IPS-20b (cell line): ENCODE measurements around the gene CPNE8.
"Not testable (repeated sequence)": the region's sequence is repeated elsewhere in the genome, so short reads cannot be mapped to it uniquely, and the experiment has no call there.

Experiments
- H3K27ac ChIP-seq: one replicate; pipeline ENCODE4 v1.5.1; 2013; ENCODE audit warnings: low read length
- H3K27me3 ChIP-seq: 2 replicates; pipeline ENCODE4 v1.6.1; 2013; ENCODE audit warnings: mild to moderate bottlenecking, low read length, inconsistent platforms; ENCODE audit not compliant: insufficient read depth
- H3K36me3 ChIP-seq: 2 replicates; pipeline ENCODE4 v1.6.1; 2013; ENCODE audit warnings: low read depth, mild to moderate bottlenecking, inconsistent platforms, low read length, moderate library complexity; ENCODE audit not compliant: insufficient read depth
- H3K4me1 ChIP-seq: 2 replicates; pipeline ENCODE4 v1.6.1; 2013; ENCODE audit warnings: mild to moderate bottlenecking, control low read depth, inconsistent platforms, low read length, moderate library complexity; ENCODE audit not compliant: insufficient read depth
- H3K4me3 ChIP-seq: 2 replicates; pipeline ENCODE4 v1.5.1; 2013; ENCODE audit warnings: mild to moderate bottlenecking, low read length, inconsistent platforms
- H3K9ac ChIP-seq: 2 replicates; pipeline ENCODE4 v1.6.1; 2013; ENCODE audit warnings: low read depth, mild to moderate bottlenecking, inconsistent platforms, low read length, moderate library complexity
- H3K9me3 ChIP-seq: 2 replicates; pipeline ENCODE4 v1.6.1; 2013; ENCODE audit warnings: mild to moderate bottlenecking, low read depth, low read length, inconsistent platforms; ENCODE audit not compliant: insufficient read depth

The CPNE8 gene

GRCh38 chr12:38761636-38762342, 143.6 kb downstream of the CPNE8 start:
- H3K4me1 ChIP-seq, result peaks cover 5% of the 10 kb centered on the region; the same call in 1 of the 2 replicates
- H3K9me3 ChIP-seq, result no peaks in the 10 kb centered on the region
- no peak overlapping the region for H3K9ac ChIP-seq
- no peak overlapping the region for H3K27ac ChIP-seq
- H3K4me3 ChIP-seq, result no peak overlapping the region
- no peaks in the 10 kb centered on the region for H3K36me3 ChIP-seq
- H3K27me3 ChIP-seq, result no peaks in the 10 kb centered on the region

- no peaks in the 10 kb centered on the region for H3K36me3 ChIP-seq
- H3K4me1 ChIP-seq, result peaks cover 5% of the 10 kb centered on the region; the same call in 1 of the 2 replicates
- no peaks in the 10 kb centered on the region for H3K9me3 ChIP-seq
- no peak overlapping the region for H3K27ac ChIP-seq
- no peaks in the 10 kb centered on the region for H3K27me3 ChIP-seq
- no peak overlapping the region for H3K9ac ChIP-seq
- H3K4me3 ChIP-seq, result no peak overlapping the region
Observed at GRCh38 chr12:38761111-38761510, 144.3 kb downstream of the CPNE8 start.

- Histone ChIP-seq H3K4me3 (no peak overlapping the region), H3K9me3 (no peaks in the 10 kb centered on the region), H3K9ac (no peak overlapping the region), H3K4me1 (peaks cover 5% of the 10 kb centered on the region; the same call in 1 of the 2 replicates), H3K27ac (no peak overlapping the region), H3K36me3 (no peaks in the 10 kb centered on the region), H3K27me3 (no peaks in the 10 kb centered on the region)
Observed at GRCh38 chr12:38759621-38760020, 145.8 kb downstream of the CPNE8 start.

GRCh38 chr12:38746744-38747143, 158.6 kb downstream of the CPNE8 start:
- Histone ChIP-seq H3K9me3 (no peaks in the 10 kb centered on the region), H3K9ac (no peak overlapping the region), H3K27ac (no peak overlapping the region), H3K4me3 (no peak overlapping the region), H3K4me1 (peaks cover 9% of the 10 kb centered on the region; the same call in 1 of the 2 replicates), H3K36me3 (no peaks in the 10 kb centered on the region), H3K27me3 (no peaks in the 10 kb centered on the region)

GRCh38 chr12:38745601-38746000, 159.8 kb downstream of the CPNE8 start:
- Histone ChIP-seq H3K36me3 (no peaks in the 10 kb centered on the region), H3K27ac (no peak overlapping the region), H3K9me3 (no peaks in the 10 kb centered on the region), H3K4me3 (no peak overlapping the region), H3K4me1 (peaks cover 9% of the 10 kb centered on the region; the same call in 1 of the 2 replicates), H3K27me3 (no peaks in the 10 kb centered on the region), H3K9ac (no peak overlapping the region)

- no peaks in the 10 kb centered on the region for H3K9me3 ChIP-seq
- peaks cover 9% of the 10 kb centered on the region; the same call in 1 of the 2 replicates for H3K4me1 ChIP-seq
- H3K4me3 ChIP-seq, result no peak overlapping the region
- H3K27ac ChIP-seq, result no peak overlapping the region
- H3K27me3 ChIP-seq, result no peaks in the 10 kb centered on the region
- H3K9ac ChIP-seq, result no peak overlapping the region
- H3K36me3 ChIP-seq, result no peaks in the 10 kb centered on the region
Observed at GRCh38 chr12:38744041-38744440, 161.3 kb downstream of the CPNE8 start.

- not testable (repeated sequence) for H3K9ac ChIP-seq, H3K27me3 ChIP-seq, H3K36me3 ChIP-seq, H3K9me3 ChIP-seq, H3K27ac ChIP-seq, H3K4me3 ChIP-seq, H3K4me1 ChIP-seq
Observed at GRCh38 chr12:38742496-38742895, 162.9 kb downstream of the CPNE8 start.

- H3K4me3 ChIP-seq, result no peak overlapping the region
- H3K9ac ChIP-seq, result no peak overlapping the region
- no peaks in the 10 kb centered on the region for H3K27me3 ChIP-seq
- H3K4me1 ChIP-seq, result no peaks in the 10 kb centered on the region
- no peaks in the 10 kb centered on the region for H3K36me3 ChIP-seq
- H3K9me3 ChIP-seq, result no peaks in the 10 kb centered on the region
- no peak overlapping the region for H3K27ac ChIP-seq
Observed at GRCh38 chr12:38736821-38737220, 168.6 kb downstream of the CPNE8 start.

- Histone ChIP-seq H3K27me3 (no peaks in the 10 kb centered on the region), H3K36me3 (no peaks in the 10 kb centered on the region), H3K9me3 (no peaks in the 10 kb centered on the region), H3K4me1 (no peaks in the 10 kb centered on the region), H3K4me3 (no peak overlapping the region), H3K9ac (no peak overlapping the region), H3K27ac (no peak overlapping the region)
Observed at GRCh38 chr12:38732761-38733160, 172.6 kb downstream of the CPNE8 start.

GRCh38 chr12:38728894-38729293, 176.5 kb downstream of the CPNE8 start:
- no peaks in the 10 kb centered on the region for H3K9me3 ChIP-seq
- no peak overlapping the region for H3K4me3 ChIP-seq
- H3K9ac ChIP-seq, result no peak overlapping the region
- H3K4me1 ChIP-seq, result no peaks in the 10 kb centered on the region
- H3K27me3 ChIP-seq, result no peaks in the 10 kb centered on the region
- no peak overlapping the region for H3K27ac ChIP-seq
- H3K36me3 ChIP-seq, result no peaks in the 10 kb centered on the region

GRCh38 chr12:38721611-38722252, 183.7 kb downstream of the CPNE8 start:
- no peaks in the 10 kb centered on the region for H3K9me3 ChIP-seq
- H3K9ac ChIP-seq, result no peak overlapping the region
- no peak overlapping the region for H3K27ac ChIP-seq
- no peaks in the 10 kb centered on the region for H3K36me3 ChIP-seq
- no peaks in the 10 kb centered on the region for H3K4me1 ChIP-seq
- H3K4me3 ChIP-seq, result no peak overlapping the region
- H3K27me3 ChIP-seq, result no peaks in the 10 kb centered on the region

- no peaks in the 10 kb centered on the region for H3K4me1 ChIP-seq
- H3K27ac ChIP-seq, result no peak overlapping the region
- no peak overlapping the region for H3K4me3 ChIP-seq
- H3K27me3 ChIP-seq, result no peaks in the 10 kb centered on the region
- no peak overlapping the region for H3K9ac ChIP-seq
- H3K36me3 ChIP-seq, result no peaks in the 10 kb centered on the region
- no peaks in the 10 kb centered on the region for H3K9me3 ChIP-seq
Observed at GRCh38 chr12:38720661-38721060, 184.7 kb downstream of the CPNE8 start.
